HPDE6-E6E7 (cell line): Measurements from ENCODE around the gene AP4B1.

Experiments
- DNase-seq: peaks from one replicate; pipeline ENCODE4 v3.0.0; 2011; ENCODE audit warnings: missing footprints; ENCODE audit errors: extremely low spot score

AP4B1 gene

DNA sequence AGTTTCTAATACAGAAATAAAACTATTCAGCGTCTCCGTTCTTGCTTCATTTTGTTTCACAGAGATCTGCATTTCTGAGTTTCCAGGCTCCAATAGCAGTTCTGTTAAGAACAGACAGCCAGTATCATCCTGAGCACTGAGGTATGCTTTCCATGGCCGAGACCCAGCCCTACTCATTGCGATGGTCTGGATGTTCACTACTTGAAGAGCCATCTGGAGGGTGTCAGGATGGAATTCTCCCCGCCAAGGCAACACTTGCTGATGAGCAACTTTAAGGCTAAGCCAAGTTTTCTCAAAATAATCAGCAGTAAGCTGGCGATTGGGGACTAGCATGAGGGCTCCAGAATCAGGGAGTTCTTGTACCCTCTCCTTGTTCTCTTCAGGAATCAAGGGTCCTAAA is 9.5 kb downstream of the AP4B1 start:
- DNase-seq = no peak

DNA sequence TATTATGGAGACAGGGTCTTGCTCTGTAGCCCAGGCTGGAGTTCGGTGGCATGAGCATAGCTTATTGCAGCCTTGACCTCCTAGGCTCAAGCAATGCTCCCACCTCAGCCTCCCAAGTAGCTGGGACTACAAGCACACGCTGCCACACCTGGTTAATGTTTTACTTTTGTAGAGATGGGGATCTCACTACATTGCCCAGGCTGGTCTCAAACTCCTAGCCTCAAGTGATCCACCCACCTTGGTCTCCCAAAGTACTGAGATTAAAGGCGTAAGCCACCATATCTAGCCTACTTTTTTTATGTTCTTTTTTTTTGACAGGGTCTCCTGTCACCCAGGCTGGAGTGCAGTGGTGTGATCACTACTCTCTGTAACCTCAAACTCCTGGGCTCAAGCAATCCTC is 11.3 kb downstream of the AP4B1 start:
- no peak for DNase-seq

DNA sequence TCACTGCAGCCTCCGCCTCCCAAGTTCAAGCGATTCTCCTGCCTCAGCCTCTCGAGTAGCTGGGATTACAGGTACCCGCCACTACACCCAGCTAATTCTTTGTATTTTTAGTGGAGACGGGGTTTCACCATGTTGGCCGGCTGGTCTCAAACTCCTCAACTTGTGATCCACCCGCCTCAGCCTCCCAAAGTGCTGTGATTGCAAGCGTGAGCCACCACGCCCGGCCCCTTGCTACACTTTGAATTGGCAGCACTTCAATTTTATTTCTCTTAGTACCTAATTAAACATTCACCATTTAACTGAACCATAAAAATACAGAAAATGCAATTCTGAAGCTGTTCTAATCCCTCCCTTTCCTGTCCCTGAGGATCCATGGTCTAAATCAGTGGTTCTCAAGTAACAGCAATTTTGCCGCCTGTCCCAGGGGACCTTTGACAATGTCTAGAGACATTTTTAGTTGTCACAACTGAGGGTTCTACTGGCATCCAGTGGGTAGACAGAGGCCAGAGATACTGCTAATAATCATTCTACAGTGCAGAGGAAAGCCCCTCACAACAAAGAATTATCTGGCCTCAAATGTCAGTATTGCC is 12.9 kb downstream of the AP4B1 start:
- no peak for DNase-seq

DNA sequence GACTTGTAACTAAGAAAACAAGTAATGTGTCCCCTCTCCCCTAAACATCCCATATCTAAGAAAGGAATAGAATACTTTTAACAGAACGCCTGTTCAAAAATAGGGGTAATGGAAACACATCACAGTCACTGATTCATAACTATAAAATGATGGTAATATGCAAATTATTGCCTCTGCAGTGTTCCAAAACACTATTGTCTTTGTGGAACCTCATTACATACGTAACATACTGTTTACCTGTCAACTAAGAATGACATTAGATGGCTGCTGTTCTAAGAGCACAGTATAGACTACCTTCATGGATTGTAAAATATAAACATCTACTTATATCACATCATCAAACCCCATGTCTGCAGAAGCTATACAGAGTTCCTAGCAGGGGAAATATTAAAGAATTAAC is 13.8 kb downstream of the AP4B1 start:
- DNase-seq = no peak

DNA sequence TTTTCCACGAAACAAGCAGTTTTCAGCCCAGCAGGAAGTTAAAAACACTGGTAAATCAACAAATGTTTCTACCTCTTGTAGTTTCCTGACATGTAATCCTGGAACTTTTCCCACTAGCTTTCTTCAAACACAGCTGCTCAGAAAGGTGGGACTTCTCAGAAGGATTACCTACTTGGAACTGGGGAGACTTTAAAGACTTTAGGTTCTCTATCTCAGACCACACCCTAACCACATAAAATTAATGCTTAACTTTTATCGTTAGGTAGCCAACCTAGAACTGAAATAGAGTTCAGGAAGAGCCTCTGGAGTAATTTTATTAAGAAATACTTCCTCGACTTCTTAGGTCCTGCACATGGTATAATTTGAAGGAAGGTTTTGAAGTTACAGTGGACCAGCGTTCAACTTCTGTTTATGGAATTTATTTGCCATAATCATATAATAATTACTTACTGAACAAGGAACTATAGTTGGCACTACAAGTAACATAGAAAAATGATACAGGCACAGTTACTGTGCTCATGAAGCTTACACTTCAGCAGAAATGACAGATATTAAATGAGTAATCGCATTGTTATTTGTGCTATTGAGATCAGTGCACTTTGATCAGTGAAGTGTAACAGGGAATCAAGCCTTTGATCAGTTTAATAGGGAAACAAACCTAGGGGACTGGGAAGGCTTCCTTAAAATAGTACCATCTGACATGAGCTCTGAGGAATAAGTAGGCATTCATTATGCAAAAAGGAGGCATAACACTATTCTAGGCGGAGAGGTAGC is 17.0 kb downstream of the AP4B1 start, which contains the start of gene BCL2L15:
Gene BCL2L15 (minus strand): TSS at position 180 of the 774 bp plus-strand sequence. CDS start 206 bp downstream, outside the sequence.
- DNase-seq = no peak

DNA sequence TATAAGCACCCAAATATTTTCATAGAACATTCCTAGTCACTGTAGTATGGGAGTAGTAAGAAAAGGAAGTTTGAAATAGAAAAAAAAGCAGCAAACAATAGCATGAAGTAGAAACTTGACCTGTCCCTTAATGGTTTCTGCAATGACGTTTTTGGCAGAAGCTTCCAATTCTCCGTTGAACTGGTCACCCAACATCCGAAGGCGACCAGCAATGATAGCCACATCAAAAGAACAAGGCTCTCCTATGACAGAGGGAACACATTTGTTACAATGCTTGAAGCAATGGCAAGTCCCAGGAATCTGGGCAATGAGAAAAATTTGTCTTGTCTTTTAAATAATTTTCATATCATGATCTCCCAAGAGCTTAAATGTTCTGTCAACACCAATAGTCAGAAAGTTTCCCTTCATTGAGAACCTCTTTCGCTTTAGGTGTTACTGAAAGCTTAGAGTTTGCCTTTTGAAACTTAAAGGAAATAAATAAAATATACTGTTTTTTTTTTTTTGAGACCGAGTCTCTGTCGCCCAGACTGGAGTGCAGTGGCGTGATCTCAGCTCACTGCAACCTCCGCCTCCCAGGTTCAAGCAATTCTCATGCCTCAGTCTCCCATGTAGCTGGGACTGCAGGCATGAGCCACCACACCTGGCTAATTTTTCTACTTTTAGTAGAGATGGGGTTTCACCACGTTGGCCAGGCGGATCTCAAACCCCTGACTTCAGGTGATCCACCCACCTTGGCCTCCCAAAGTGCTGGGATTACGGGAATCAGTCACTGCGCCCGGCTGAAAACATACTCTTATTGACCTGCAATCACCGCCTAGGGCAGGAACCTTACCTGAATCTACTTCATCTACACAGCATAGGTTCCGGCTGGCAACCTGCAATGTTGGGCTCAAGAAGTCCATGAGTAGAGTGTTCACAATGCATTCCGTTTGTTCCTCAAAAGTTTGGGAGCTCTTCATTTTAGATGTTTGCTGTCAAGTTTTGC is 17.9 kb downstream of the AP4B1 start:
- DNase-seq = no peak

DNA sequence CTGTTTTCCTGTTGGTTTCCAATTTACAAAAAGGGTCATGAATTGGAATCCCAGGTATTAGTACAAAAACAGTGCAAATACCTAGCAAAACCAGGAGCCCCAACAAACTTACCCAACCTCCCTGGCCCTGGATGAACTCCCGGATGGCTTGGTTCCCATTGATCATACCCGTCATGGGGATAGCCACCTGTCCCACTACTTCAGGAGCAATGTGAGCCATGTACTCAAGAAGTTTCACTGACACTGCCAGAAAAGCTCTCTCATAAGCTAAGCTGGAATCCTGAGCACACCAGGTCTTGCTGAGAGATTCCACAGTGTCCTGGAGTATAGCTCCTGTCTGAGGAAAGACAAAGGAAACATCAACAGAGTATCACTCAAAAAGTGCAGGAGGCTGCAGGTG is 22.9 kb downstream of the AP4B1 start:
- DNase-seq = no peak

DNA sequence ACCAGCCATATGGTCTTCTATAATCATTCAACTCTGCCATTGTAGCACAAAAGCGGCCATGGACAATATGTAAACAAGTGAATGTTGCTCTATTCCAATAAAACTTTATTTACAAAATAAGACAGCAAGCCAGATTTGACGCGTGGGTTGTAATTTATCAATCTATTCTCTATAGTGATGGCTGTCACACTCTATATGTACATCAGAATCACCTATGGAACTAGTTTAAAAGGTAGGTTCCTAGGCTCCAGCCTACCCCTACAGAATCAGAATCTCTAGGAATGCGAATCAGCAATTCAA is 24.9 kb downstream of the AP4B1 start:
- DNase-seq = no peak

DNA sequence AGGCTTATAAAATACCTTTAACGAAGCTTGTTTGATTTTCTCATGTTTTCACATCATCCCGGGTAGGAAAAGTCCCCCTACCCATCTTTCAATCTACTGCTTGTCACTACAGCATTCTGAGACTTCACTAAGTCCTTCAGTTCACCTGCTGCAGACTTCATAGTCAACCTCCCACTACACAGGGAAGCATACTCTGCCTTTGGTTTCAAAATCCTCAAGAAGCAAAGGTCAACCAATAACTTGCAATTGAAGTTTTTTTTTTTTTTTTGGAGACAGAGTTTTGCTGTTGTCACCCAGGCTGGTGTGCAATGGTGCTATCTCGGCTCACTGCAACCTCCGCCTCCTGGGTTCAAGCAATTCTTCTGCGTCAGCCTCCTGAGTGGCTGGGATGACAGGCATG is 28.4 kb downstream of the AP4B1 start:
- no peak for DNase-seq

DNA sequence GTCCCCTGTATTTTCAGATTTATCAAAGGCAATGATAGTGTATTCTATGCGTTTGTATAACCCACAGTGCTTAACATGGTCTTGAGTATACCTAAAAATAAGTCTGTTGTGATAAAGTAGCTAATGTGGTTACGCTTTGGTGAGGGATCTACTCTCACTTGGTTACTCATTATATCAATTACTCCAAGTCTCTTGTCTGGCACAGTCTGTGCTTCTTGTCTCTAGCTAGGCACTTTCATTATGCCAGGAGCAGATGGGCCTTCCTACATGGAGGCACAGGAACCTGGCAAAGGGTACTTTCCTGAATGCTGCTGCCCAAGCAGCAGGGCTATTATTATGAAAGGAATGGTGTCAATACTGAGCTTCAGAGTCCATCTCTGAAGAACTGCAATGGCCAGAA is 28.9 kb downstream of the AP4B1 start:
- DNase-seq = no peak

DNA sequence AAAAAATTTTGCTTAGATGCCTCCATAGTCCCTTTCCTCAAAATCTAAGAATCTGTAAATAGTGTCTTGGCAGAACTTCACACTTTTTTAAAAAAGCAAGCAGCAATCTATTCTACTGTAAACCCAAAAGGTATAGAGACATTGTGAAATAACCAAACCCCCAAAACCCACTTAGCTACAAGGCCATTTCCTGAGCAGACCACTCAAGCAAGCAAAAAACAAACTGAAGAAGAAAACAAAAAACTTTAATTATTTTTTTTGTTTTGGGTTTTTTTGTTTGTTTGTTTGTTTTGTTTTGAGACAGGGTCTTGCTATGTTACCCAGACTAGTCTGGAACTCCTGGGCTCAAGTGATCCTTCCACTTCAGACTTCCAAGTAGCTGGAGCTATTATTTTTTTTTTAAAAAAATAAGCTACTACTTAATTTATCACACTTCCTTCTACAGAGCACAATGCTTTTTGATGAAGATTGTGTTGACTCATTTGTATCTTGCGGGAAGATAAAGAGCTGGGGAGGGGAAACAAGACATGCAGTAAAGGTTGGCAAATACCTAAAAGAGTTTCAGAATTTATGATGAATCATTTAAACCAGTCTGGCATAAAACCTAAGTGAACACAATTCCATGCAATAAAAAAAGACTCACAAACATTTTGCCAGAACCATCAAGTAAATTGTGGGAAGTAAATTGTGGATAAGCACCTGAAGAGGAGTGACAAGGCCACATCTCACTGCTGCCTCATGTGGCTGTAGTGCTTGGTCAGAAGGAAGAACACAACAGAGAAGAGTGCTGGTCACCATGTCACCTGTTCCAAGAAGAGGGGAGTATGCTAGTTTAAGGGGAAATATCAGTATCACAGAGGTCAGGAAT is 30.4 kb downstream of the AP4B1 start:
- DNase-seq = peak; percentile 35

DNA sequence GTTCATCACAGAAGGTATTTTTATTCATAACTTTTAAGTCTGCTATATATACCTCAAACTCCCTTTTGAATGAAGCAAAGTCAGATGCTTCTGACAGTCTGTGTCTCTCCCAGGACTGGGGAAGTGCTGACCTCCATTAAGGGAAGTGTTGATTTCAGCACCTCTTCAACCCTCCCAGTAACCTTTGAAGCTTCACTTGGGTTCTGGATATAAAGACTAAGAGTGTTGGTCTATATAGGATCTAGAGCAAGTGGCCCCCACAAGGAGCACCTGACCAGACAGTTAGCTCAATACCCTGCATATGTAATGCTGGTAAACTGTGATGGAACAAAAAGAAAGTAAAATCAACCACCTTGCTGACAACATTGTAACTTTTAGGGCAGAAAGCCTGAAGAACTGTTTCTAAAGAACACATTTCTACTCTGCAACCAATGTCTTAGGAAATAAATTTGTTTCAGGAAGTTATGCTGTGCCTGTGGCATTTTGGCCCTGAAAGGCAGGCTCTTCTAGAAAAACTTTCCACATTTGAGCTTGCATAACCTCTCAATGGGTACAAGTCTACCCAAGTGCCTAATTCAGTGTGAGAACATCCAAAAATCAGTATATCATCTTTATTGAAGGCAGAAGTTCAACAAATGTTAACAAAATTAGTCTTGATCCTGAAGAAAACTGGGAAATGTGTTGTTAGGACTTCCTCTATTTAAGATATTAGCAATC is 32.2 kb downstream of the AP4B1 start:
- DNase-seq = no peak

DNA sequence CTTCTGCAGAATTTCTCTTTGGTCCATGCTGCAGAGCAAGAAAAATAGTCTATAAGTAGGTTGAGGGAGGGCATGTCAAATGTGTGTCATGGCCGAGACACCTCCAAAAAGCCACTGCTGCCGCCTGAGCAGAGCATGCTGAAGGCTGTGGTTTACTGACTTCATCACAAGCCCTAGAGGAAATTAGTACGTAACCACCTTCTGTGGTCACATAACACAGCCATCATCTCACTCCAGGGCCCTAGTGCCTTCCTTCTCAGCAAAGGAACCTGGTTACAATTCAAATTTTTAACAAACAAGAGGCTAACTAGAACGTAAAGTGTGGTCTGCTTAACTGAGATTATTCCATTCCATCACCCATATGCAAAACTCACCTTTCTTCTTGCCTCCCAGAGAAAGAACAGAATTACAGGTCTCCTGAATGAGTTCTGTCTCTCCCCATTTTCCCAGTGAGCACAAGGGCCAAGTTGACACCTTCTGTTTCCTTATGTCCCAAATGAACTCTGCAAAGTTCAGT is 32.9 kb downstream of the AP4B1 start, which contains the start of gene PTPN22:
Gene PTPN22 (minus strand): TSS at position 116 of the 517 bp plus-strand sequence.
- no peak for DNase-seq

DNA sequence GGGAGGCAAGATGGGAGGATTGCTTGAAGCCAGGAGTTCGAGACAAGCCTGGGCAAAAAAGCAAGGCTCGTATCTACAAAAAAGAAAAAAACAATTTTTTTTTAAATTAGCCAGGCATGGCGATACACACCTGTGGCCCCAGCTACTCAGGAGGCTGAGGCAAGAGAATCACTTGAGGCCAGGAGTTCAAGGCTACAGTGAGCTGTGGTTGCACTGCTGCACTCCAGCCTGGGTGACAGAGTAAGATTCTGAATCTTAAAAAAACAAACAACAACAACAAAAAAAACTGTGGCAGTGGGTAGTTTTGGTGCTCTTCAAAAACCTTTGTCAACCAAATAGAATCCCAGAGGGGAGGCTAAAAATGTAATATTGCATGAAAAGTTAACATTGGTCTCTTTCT is 33.8 kb downstream of the AP4B1 start:
- no peak for DNase-seq

DNA sequence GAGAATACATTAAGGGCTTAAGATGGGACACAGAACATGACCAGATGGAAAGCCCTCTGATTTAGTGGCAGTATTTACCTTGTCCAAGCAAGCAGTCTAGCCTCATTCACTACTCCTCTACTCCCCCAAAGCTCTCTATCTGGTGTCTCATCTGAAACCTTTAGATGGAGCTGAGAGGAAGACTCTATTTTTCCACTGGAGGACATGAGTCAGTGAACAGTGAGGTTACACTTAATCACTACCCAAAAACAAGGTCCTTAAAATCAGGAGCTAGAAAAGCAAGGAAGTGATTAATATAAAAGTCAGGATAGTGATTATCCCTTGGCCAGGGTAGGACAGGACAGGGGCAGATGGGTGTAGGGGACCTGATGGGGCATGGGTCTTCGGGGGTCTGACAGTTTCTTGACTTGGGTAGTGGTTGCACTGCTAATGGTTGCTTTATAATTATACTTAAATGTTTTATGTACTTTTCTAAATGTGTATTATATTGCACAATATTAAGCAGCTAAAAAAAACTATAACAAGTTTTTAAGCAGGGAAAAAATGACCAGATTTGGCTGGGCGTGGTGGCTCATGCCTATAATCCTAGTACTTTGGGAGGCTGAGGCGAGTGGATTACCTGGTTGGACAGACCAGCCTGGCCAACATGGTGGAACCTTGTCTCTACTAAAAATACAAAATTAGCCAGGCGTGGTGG is 36.1 kb downstream of the AP4B1 start:
- no peak for DNase-seq

DNA sequence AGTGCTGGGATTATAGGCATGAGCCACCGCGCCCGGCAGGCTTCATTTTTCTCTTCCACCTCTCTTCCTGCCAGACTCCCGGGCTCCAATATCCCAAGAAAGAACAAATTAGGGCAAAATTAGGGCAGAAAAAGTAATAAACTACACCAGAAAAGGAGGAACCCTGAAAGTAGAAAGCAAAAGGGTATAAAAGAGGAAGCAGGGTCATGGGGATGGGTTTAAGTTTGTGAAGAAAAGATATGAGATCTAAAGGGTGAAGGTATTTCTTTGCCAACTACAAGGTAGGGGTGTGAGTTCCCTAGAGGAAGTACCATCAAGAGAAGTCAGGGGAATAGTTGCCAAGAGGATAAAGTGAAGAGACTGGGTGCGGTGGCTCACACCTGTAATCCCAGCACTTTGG is 43.0 kb downstream of the AP4B1 start:
- DNase-seq = no peak

DNA sequence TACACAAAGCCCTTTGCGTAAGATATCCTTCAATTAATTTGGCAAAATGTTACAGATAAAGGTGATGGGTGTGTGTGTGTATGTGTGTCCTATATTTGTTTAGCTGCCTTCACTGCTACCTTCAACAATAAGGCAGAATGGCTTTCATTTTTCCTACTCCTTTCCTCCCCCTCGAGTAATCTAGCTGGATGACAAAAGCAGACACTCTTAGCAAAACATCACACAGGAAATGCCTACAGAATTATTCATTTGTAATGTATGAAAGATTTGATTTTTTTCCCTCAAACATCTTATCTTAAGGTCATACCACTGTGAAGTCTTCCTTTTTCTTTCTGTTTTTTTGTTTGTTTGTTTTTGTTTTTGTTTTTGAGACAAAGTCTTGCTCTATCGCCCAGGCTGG is 43.7 kb downstream of the AP4B1 start:
- DNase-seq = peak; percentile 11

DNA sequence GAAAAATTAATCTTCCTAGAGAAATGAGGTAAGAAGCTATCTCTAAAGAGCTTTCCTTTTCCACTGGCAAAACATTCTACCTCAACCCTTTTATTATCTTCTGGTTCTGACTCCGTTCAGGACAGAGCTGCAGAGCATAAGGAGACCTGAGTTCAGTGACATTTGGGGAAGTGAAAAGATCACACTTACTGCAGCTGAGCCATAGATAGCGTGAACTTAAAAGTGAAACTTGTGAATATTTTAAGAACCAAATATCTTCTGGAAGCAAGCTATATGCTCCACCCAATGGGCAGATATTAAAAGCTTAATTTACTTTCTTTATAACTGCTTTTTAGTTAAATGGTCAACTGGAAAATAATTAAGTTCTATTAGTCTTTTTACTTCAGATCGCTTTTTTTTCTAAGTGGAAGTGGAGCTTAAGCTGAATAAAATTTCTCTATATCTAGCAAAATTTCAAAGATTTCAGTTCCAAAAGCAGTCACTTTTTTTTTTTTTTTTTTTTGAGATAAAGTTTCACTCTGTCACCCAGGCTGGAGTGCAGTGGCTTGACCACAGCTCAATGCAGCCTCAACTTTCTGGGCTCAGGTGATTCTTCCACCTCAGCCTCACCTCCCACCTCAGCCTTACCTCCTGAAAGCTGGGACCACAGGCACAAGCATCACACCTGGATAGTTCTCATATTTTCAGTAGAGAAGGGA is 45.0 kb downstream of the AP4B1 start:
- no peak for DNase-seq

DNA sequence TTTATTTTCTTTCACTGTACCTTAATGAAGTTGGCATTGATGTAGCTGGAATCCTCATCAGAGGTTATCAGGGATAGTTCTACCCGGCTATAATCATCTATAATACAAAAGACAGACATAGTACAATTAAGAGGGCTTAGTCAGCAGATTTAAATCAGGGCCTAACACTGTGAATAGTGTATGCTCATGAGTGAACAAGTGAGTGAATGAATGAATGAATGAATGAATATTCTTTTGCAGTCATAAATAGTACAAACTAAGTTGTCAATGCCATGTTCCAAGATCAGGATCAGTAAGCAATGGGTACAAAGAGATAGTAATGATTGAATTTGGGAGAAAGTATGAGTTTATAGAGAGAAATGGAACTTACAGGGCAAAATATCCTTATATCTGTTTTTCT is 45.6 kb downstream of the AP4B1 start:
- no peak for DNase-seq
